ENCODE measurements around the gene MGARP.
A peak's percentile ranks its signal among the peaks of the same experiment; 100 is the strongest.

MGARP gene

DNA sequence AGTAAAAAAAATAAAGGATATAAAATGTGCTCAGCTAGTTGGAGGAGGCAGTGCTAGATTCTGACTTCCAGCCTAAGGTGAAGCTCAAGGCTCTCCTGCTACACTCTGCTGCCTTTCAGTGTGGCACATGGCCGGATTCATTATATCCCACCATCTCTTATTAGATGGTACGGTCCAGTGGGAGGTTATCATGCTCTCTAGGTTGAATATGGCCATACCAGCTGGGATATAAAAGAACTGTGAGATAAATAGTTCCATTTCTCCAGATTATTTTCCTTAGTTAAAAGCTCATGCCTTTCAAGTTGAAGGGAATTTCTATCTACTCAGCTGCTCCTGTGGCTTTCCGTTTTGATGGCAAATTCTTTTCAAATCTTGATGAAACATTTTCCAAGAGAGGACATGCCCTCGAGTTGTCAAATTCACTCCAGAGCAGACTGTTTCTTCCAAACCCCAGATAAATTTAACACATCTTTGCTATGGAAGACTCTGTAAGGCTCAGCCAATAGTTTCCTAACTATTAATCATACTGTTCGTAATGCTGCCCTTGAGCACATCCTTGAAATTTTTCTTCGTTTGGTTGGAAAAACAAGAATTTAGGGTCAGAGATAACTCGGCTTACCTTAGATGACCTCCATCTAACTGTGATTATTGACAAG is 2.2 kb upstream of the MGARP start:
- no peak for DNase-seq (ENCODE audit: low read depth, low spot score)
- H3K9ac ChIP-seq (ENCODE audit: insufficient read length), result no peak overlapping the region
- H3K4me3 ChIP-seq, result no peak overlapping the region
- H3K27ac ChIP-seq, result no peak overlapping the region
- H3K36me3 ChIP-seq (ENCODE audit: insufficient read depth, low read length), result no peaks in the 10 kb centered on the region
- TF ChIP-seq FOXP2 (optimal IDR thresholded peaks at IDR 0.05; ENCODE audit: control extremely low read depth, extremely low read length, insufficient read depth), result no peak
- no peak for TF ChIP-seq POLR2AphosphoS5 (IDR thresholded peaks at IDR 0.05; ENCODE audit: borderline replicate concordance, low read depth, low read length)
- no peak for TF ChIP-seq EZH2 (IDR thresholded peaks at IDR 0.05)
- H3K9me3 ChIP-seq (ENCODE audit: low read depth, low read length), result no peaks in the 10 kb centered on the region

GRCh38 chr4:139278912-139279759 is 889 bp downstream of the MGARP start:
- Histone ChIP-seq H3K4me3 (no peak overlapping the region), H3K36me3 (ENCODE audit: insufficient read depth, low read length) (no peaks in the 10 kb centered on the region), H3K27ac (no peak overlapping the region), H3K9ac (ENCODE audit: insufficient read length) (no peak overlapping the region), H3K9me3 (ENCODE audit: low read depth, low read length) (no peaks in the 10 kb centered on the region)
- DNase-seq (ENCODE audit: low read depth, low spot score), result no peak
- TF ChIP-seq EZH2 (IDR thresholded peaks at IDR 0.05) (no peak), POLR2AphosphoS5 (IDR thresholded peaks at IDR 0.05; ENCODE audit: borderline replicate concordance, low read depth, low read length) (no peak), FOXP2 (optimal IDR thresholded peaks at IDR 0.05; ENCODE audit: control extremely low read depth, extremely low read length, insufficient read depth) (no peak)

- H3K36me3 ChIP-seq (ENCODE audit: insufficient read depth, low read length), result no peaks in the 10 kb centered on the region
- no peak overlapping the region for H3K9ac ChIP-seq (ENCODE audit: insufficient read length)
- H3K27ac ChIP-seq, result no peak overlapping the region
- no peak for DNase-seq (ENCODE audit: low read depth, low spot score)
- TF ChIP-seq FOXP2 (optimal IDR thresholded peaks at IDR 0.05; ENCODE audit: control extremely low read depth, extremely low read length, insufficient read depth) (no peak), POLR2AphosphoS5 (IDR thresholded peaks at IDR 0.05; ENCODE audit: borderline replicate concordance, low read depth, low read length) (no peak), EZH2 (IDR thresholded peaks at IDR 0.05) (no peak)
- no peaks in the 10 kb centered on the region for H3K9me3 ChIP-seq (ENCODE audit: low read depth, low read length)
- H3K4me3 ChIP-seq, result no peak overlapping the region
Measured at GRCh38 chr4:139278485-139278884, 1.5 kb downstream of the MGARP start.

DNA sequence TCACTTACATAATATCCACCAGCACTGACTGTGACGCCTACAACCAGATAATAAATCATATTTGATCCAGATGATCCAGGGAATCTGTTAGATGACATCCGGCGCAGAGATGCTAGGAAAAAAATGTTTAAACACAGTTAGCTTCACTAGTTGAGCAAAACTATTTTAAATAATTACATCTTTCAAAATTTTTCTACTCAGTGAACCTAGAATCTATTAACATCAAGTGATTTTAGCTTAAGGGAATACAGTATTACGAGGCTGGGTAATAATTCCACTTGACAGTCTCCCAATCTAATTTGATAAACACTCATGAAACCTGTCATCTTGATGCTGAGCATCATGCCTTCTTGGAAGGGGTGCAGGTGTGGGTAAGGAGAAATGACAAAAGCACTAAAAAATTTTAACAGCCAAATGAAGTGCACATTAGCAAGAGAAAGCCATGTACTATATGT is 4.7 kb downstream of the MGARP start:
- peak; percentile 57 for DNase-seq (ENCODE audit: low read depth, low spot score)
- no peak overlapping the region for H3K9ac ChIP-seq (ENCODE audit: insufficient read length)
- TF ChIP-seq FOXP2 (optimal IDR thresholded peaks at IDR 0.05; ENCODE audit: control extremely low read depth, extremely low read length, insufficient read depth) (no peak), POLR2AphosphoS5 (IDR thresholded peaks at IDR 0.05; ENCODE audit: borderline replicate concordance, low read depth, low read length) (no peak), EZH2 (IDR thresholded peaks at IDR 0.05) (no peak)
- H3K9me3 ChIP-seq (ENCODE audit: low read depth, low read length), result no peaks in the 10 kb centered on the region
- no peak overlapping the region for H3K4me3 ChIP-seq
- H3K36me3 ChIP-seq (ENCODE audit: insufficient read depth, low read length), result no peaks in the 10 kb centered on the region
- H3K27ac ChIP-seq, result no peak overlapping the region

DNA sequence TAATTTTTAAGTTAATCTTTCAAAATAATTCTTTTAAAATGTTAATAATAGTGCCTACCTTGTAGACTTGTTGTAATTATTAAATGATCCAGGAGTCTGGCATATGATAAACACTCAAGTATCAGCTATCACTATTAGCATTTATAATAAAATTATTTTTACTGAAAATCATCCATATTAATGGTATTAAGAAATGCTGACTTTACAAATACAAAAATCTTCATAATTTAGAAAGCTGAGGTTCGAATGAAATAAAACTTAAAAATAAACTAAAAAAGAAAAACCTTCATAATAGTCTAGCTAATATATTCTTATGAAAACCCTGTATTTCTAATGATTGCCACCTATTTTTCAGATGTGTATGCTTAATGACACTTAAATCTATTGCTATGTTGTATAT is 5.2 kb downstream of the MGARP start:
- DNase-seq (ENCODE audit: low read depth, low spot score), result no peak
- no peak overlapping the region for H3K9ac ChIP-seq (ENCODE audit: insufficient read length)
- no peaks in the 10 kb centered on the region for H3K9me3 ChIP-seq (ENCODE audit: low read depth, low read length)
- no peaks in the 10 kb centered on the region for H3K36me3 ChIP-seq (ENCODE audit: insufficient read depth, low read length)
- H3K27ac ChIP-seq, result no peak overlapping the region
- no peak overlapping the region for H3K4me3 ChIP-seq
- TF ChIP-seq POLR2AphosphoS5 (IDR thresholded peaks at IDR 0.05; ENCODE audit: borderline replicate concordance, low read depth, low read length) (no peak), FOXP2 (optimal IDR thresholded peaks at IDR 0.05; ENCODE audit: control extremely low read depth, extremely low read length, insufficient read depth) (no peak), EZH2 (IDR thresholded peaks at IDR 0.05) (no peak)

GRCh38 chr4:139273835-139274234 is 6.2 kb downstream of the MGARP start:
- DNase-seq (ENCODE audit: low read depth, low spot score), result no peak
- H3K4me3 ChIP-seq, result no peak overlapping the region

DNA sequence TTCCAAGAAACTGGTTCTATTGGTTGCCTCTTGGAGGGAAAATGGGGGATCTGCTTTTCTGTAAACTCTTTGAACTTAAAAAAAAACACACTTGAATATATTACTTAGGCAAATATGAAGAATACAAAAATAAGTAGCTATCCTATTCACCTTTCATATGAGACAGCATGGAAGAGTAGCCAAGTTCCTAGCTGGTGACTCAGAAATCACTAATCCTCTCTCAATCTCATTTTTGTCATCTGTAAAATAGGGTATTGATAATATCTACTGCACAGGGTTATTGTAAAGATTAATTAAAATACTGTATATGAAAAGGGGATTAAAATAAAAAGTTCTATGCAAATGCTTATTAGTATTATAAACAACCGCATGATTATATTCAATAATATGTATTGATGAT is 12.7 kb downstream of the MGARP start:
- Histone ChIP-seq H3K27ac (no peak overlapping the region), H3K4me3 (no peak overlapping the region)

More at GRCh38 chr4:139273835-139274234, 6.2 kb downstream of the MGARP start:
- Histone ChIP-seq H3K36me3 (ENCODE audit: insufficient read depth, low read length) (no peaks in the 10 kb centered on the region), H3K27ac (no peak overlapping the region), H3K9ac (ENCODE audit: insufficient read length) (no peak overlapping the region), H3K9me3 (ENCODE audit: low read depth, low read length) (no peaks in the 10 kb centered on the region)
- TF ChIP-seq EZH2 (IDR thresholded peaks at IDR 0.05) (no peak), POLR2AphosphoS5 (IDR thresholded peaks at IDR 0.05; ENCODE audit: borderline replicate concordance, low read depth, low read length) (no peak), FOXP2 (optimal IDR thresholded peaks at IDR 0.05; ENCODE audit: control extremely low read depth, extremely low read length, insufficient read depth) (no peak)

DNA sequence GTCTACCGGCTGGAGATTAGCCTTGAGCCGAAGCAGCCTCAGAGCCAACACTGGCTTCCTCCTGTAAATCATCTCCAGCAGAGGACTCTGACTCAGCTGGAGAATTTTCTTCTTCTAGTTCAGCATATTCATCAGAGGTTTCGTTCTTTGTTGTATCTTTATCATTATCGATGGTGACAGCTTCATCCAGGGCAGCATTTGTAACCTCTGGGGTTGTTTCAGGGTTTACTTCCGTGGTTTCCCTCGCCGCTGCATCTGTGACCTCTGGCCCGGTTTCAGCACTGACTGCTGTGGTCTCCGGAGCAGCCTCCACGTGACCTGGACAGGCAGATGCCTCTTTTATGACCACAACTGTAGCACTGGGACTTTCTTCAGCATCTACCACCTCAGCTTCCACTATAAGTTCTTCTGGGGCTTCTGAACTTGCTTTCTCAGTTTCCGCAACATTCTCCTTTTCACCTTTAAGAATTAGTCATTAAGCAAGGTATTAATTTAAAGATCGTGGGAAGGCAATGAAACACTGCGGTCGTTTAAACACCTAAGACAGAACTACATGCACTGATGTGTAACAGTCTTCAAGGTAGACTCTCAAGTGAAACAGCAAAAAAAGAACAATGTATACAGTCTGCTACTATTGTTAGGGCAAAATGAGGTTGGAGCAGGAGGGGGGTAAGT is 13.3 kb downstream of the MGARP start:
- no peak overlapping the region for H3K27ac ChIP-seq
- no peak for TF ChIP-seq FOXP2 (optimal IDR thresholded peaks at IDR 0.05; ENCODE audit: control extremely low read depth, extremely low read length, insufficient read depth)
- TF ChIP-seq POLR2AphosphoS5 (IDR thresholded peaks at IDR 0.05; ENCODE audit: borderline replicate concordance, low read depth, low read length), result no peak
- no peaks in the 10 kb centered on the region for H3K9me3 ChIP-seq (ENCODE audit: low read depth, low read length)
- no peak overlapping the region for H3K9ac ChIP-seq (ENCODE audit: insufficient read length)
- no peak overlapping the region for H3K4me3 ChIP-seq
- no peaks in the 10 kb centered on the region for H3K36me3 ChIP-seq (ENCODE audit: insufficient read depth, low read length)
- DNase-seq (ENCODE audit: low read depth, low spot score), result no peak

More for the DNA sequence above, 12.7 kb downstream of the MGARP start:
- Histone ChIP-seq H3K9me3 (ENCODE audit: low read depth, low read length) (no peaks in the 10 kb centered on the region), H3K36me3 (ENCODE audit: insufficient read depth, low read length) (no peaks in the 10 kb centered on the region), H3K9ac (ENCODE audit: insufficient read length) (no peak overlapping the region)
- TF ChIP-seq FOXP2 (optimal IDR thresholded peaks at IDR 0.05; ENCODE audit: control extremely low read depth, extremely low read length, insufficient read depth), result no peak
- no peak for TF ChIP-seq EZH2 (IDR thresholded peaks at IDR 0.05)
- no peak for TF ChIP-seq POLR2AphosphoS5 (IDR thresholded peaks at IDR 0.05; ENCODE audit: borderline replicate concordance, low read depth, low read length)
- no peak for DNase-seq (ENCODE audit: low read depth, low spot score)

All from SK-N-MC (cell line).